HAP-1 (cell line): ENCODE data around the gene CAPN13.

ENCODE experiments used
- DNase-seq, 2 experiments: peaks; one replicate each; pipeline ENCODE4 v3.0.0-alpha.2; 2016 to 2020; ENCODE audit warnings: low spot score in 2 of 2
- H3K27me3 ChIP-seq: fragments of 250-450 bp; sonication (Bioruptor Pico); 2 replicates; pipeline ENCODE4 v1.5.1; 2020; ENCODE audit warnings: low read depth, mild to moderate bottlenecking, moderate library complexity
- H3K36me3 ChIP-seq: fragments of 250-450 bp; sonication (Bioruptor Pico); replicated peaks from 2 replicates; pipeline ENCODE4 v1.5.1; 2020; ENCODE audit warnings: mild to moderate bottlenecking
- H3K4me1 ChIP-seq: fragments of 250-450 bp; sonication (Bioruptor Pico); 2 replicates; pipeline ENCODE4 v1.5.1; 2020; ENCODE audit warnings: mild to moderate bottlenecking
- H3K4me3 ChIP-seq: fragments of 250-450 bp; sonication (Bioruptor Pico); 2 replicates; pipeline ENCODE4 v1.5.1; 2020; ENCODE audit warnings: mild to moderate bottlenecking, moderate library complexity
- H3K9me3 ChIP-seq: fragments of 250-450 bp; sonication (Bioruptor Pico); 2 replicates; pipeline ENCODE4 v1.5.1; 2020; ENCODE audit warnings: mild to moderate bottlenecking, moderate library complexity
- in situ Hi-C: fragments of 300-500 bp; cut with MboI; formaldehyde crosslinking; loops from 3 replicates; pipeline ENCODE4 v1.14.3; 2020; ENCODE audit warnings: low sequenced_read_pairs, inconsistent platforms, mixed read lengths

CAPN13 gene

GRCh38 chr2:30765876-30766470 lies 41.3 kb downstream of the CAPN13 start:
- H3K4me1 ChIP-seq, result no peaks in the 10 kb centered on the region
- H3K36me3 ChIP-seq, result no peaks in the 10 kb centered on the region
- in situ Hi-C loops, result no loop called here
- H3K9me3 ChIP-seq, result no peaks in the 10 kb centered on the region
- H3K4me3 ChIP-seq, result no peak overlapping the region
- H3K27me3 ChIP-seq, result 0 out of 2 replicates have a peak, but pooled peaks cover 3% of the 10 kb centered on the region
- DNase-seq, result no peak

GRCh38 chr2:30765191-30765590 lies 42.1 kb downstream of the CAPN13 start:
- 0 out of 2 replicates have a peak, but pooled peaks cover 3% of the 10 kb centered on the region for H3K27me3 ChIP-seq
- H3K9me3 ChIP-seq, result no peaks in the 10 kb centered on the region
- no peak overlapping the region for H3K4me3 ChIP-seq
- DNase-seq, result no peak
- H3K36me3 ChIP-seq, result no peaks in the 10 kb centered on the region
- H3K4me1 ChIP-seq, result no peaks in the 10 kb centered on the region
- in situ Hi-C loops, result no loop called here

- 0 out of 2 replicates have a peak, but pooled peaks cover 3% of the 10 kb centered on the region for H3K27me3 ChIP-seq
- DNase-seq, result no peak
- H3K36me3 ChIP-seq, result no peaks in the 10 kb centered on the region
- H3K9me3 ChIP-seq, result no peaks in the 10 kb centered on the region
- no peak overlapping the region for H3K4me3 ChIP-seq
- no peaks in the 10 kb centered on the region for H3K4me1 ChIP-seq
- in situ Hi-C loops, result no loop called here
These were observed 43.0 kb downstream of the CAPN13 start for GRCh38 chr2:30764021-30764800.

GRCh38 chr2:30763151-30763660 lies 44.0 kb downstream of the CAPN13 start:
- in situ Hi-C loops, result no loop called here
- no peak for DNase-seq
- H3K9me3 ChIP-seq, result no peaks in the 10 kb centered on the region
- no peak overlapping the region for H3K4me3 ChIP-seq
- H3K36me3 ChIP-seq, result no peaks in the 10 kb centered on the region
- H3K27me3 ChIP-seq, result 0 out of 2 replicates have a peak, but pooled peaks cover 3% of the 10 kb centered on the region
- H3K4me1 ChIP-seq, result no peaks in the 10 kb centered on the region

- Histone ChIP-seq H3K4me1 (no peaks in the 10 kb centered on the region), H3K9me3 (no peaks in the 10 kb centered on the region), H3K4me3 (no peak overlapping the region), H3K27me3 (no peaks in the 10 kb centered on the region), H3K36me3 (no peaks in the 10 kb centered on the region)
- no peak for DNase-seq
- in situ Hi-C loops, result no loop called here
These were observed 46.0 kb downstream of the CAPN13 start for GRCh38 chr2:30761226-30761625.

GRCh38 chr2:30759481-30759880 lies 47.8 kb downstream of the CAPN13 start:
- Histone ChIP-seq H3K36me3 (no peaks in the 10 kb centered on the region), H3K4me1 (no peaks in the 10 kb centered on the region), H3K4me3 (no peak overlapping the region), H3K27me3 (no peaks in the 10 kb centered on the region), H3K9me3 (no peaks in the 10 kb centered on the region)
- in situ Hi-C loops, result no loop called here
- no peak for DNase-seq

GRCh38 chr2:30758191-30758651 lies 49.0 kb downstream of the CAPN13 start:
- in situ Hi-C loops, result no loop called here

GRCh38 chr2:30757749-30758148 lies 49.5 kb downstream of the CAPN13 start:
- no peak overlapping the region for H3K4me3 ChIP-seq
- H3K9me3 ChIP-seq, result no peaks in the 10 kb centered on the region
- no peaks in the 10 kb centered on the region for H3K27me3 ChIP-seq
- in situ Hi-C loops, result no loop called here
- DNase-seq, result no peak
- no peaks in the 10 kb centered on the region for H3K36me3 ChIP-seq
- H3K4me1 ChIP-seq, result no peaks in the 10 kb centered on the region

More at GRCh38 chr2:30758191-30758651, 49.0 kb downstream of the CAPN13 start:
- H3K36me3 ChIP-seq, result no peaks in the 10 kb centered on the region
- no peak overlapping the region for H3K4me3 ChIP-seq
- no peak for DNase-seq
- H3K27me3 ChIP-seq, result no peaks in the 10 kb centered on the region
- H3K9me3 ChIP-seq, result no peaks in the 10 kb centered on the region
- no peaks in the 10 kb centered on the region for H3K4me1 ChIP-seq

- Histone ChIP-seq H3K36me3 (no peaks in the 10 kb centered on the region), H3K27me3 (no peaks in the 10 kb centered on the region)
These were observed 50.3 kb downstream of the CAPN13 start for GRCh38 chr2:30756971-30757370.

GRCh38 chr2:30756051-30756719 lies 51.1 kb downstream of the CAPN13 start:
- Histone ChIP-seq H3K4me3 (no peak overlapping the region), H3K27me3 (no peaks in the 10 kb centered on the region), H3K9me3 (no peaks in the 10 kb centered on the region), H3K36me3 (no peaks in the 10 kb centered on the region), H3K4me1 (no peaks in the 10 kb centered on the region)
- DNase-seq, result no peak
- in situ Hi-C loops, result no loop called here

More at GRCh38 chr2:30756971-30757370, 50.3 kb downstream of the CAPN13 start:
- in situ Hi-C loops, result no loop called here
- Histone ChIP-seq H3K9me3 (no peaks in the 10 kb centered on the region), H3K4me3 (no peak overlapping the region), H3K4me1 (no peaks in the 10 kb centered on the region)
- DNase-seq, result no peak

- no peak for DNase-seq
- in situ Hi-C loops, result no loop called here
These were observed 53.6 kb downstream of the CAPN13 start for GRCh38 chr2:30753630-30754029.

GRCh38 chr2:30752811-30753210 lies 54.4 kb downstream of the CAPN13 start:
- H3K27me3 ChIP-seq, result no peaks in the 10 kb centered on the region
- no peaks in the 10 kb centered on the region for H3K9me3 ChIP-seq
- in situ Hi-C loops, result no loop called here
- no peak for DNase-seq
- H3K36me3 ChIP-seq, result no peaks in the 10 kb centered on the region
- H3K4me1 ChIP-seq, result no peaks in the 10 kb centered on the region
- H3K4me3 ChIP-seq, result no peak overlapping the region

More at GRCh38 chr2:30753630-30754029, 53.6 kb downstream of the CAPN13 start:
- Histone ChIP-seq H3K36me3 (no peaks in the 10 kb centered on the region), H3K9me3 (no peaks in the 10 kb centered on the region), H3K4me1 (no peaks in the 10 kb centered on the region), H3K4me3 (no peak overlapping the region), H3K27me3 (no peaks in the 10 kb centered on the region)

GRCh38 chr2:30747206-30747605 lies 60.0 kb downstream of the CAPN13 start:
- Histone ChIP-seq H3K4me1 (no peaks in the 10 kb centered on the region), H3K4me3 (no peak overlapping the region), H3K9me3 (no peaks in the 10 kb centered on the region), H3K27me3 (no peaks in the 10 kb centered on the region), H3K36me3 (no peaks in the 10 kb centered on the region)
- in situ Hi-C loops, result no loop called here
- DNase-seq, result no peak

- DNase-seq, result no peak
- H3K4me3 ChIP-seq, result no peak overlapping the region
- no peaks in the 10 kb centered on the region for H3K27me3 ChIP-seq
- no peaks in the 10 kb centered on the region for H3K36me3 ChIP-seq
- H3K4me1 ChIP-seq, result no peaks in the 10 kb centered on the region
- no peaks in the 10 kb centered on the region for H3K9me3 ChIP-seq
- in situ Hi-C loops, result no loop called here
These were observed 62.4 kb downstream of the CAPN13 start for GRCh38 chr2:30744823-30745222.
